Hematopoietic multipotent progenitor cell treated with erythropoietin and hydrocortisone succinate and interleukin-3 and kit ligand, for 15 days (in vitro differentiated cells): ENCODE results near the gene LYPD6.

Experiments used
- DNase-seq: peaks from one replicate; pipeline ENCODE4 v3.0.0-alpha.2; 2015; ENCODE audit warnings: low spot score

Gene LYPD6

GRCh38 chr2:149409506-149409905 lies 79.1 kb downstream of the LYPD6 start:
- DNase-seq: no peak

- no peak for DNase-seq
Measured at GRCh38 chr2:149410701-149411484, 80.5 kb downstream of the LYPD6 start.

- DNase-seq: no peak
Measured at GRCh38 chr2:149413487-149413886, 83.1 kb downstream of the LYPD6 start.

GRCh38 chr2:149415086-149415485 lies 84.7 kb downstream of the LYPD6 start:
- no peak for DNase-seq

GRCh38 chr2:149418065-149418464 lies 87.7 kb downstream of the LYPD6 start:
- no peak for DNase-seq

GRCh38 chr2:149420053-149420963 lies 89.9 kb downstream of the LYPD6 start:
- DNase-seq: no peak

GRCh38 chr2:149421791-149422190 lies 91.4 kb downstream of the LYPD6 start:
- no peak for DNase-seq

GRCh38 chr2:149422337-149422990 lies 92.1 kb downstream of the LYPD6 start:
- no peak for DNase-seq

- no peak for DNase-seq
Measured at GRCh38 chr2:149422991-149423338, 92.6 kb downstream of the LYPD6 start.

- no peak for DNase-seq
Measured at GRCh38 chr2:149423630-149424029, 93.2 kb downstream of the LYPD6 start.

- no peak for DNase-seq
Measured at GRCh38 chr2:149427387-149427786, 97.0 kb downstream of the LYPD6 start.

- no peak for DNase-seq
Measured at GRCh38 chr2:149428783-149429182, 98.4 kb downstream of the LYPD6 start.

- no peak for DNase-seq
Measured at GRCh38 chr2:149430743-149431736, 100.7 kb downstream of the LYPD6 start.

- DNase-seq: no peak
Measured at GRCh38 chr2:149438330-149438960, 108.1 kb downstream of the LYPD6 start.

GRCh38 chr2:149441255-149441654 lies 110.9 kb downstream of the LYPD6 start:
- DNase-seq: no peak

GRCh38 chr2:149442346-149442745 lies 112.0 kb downstream of the LYPD6 start:
- DNase-seq: no peak

- DNase-seq: no peak
Measured at GRCh38 chr2:149443150-149443549, 112.8 kb downstream of the LYPD6 start.

- no peak for DNase-seq
Measured at GRCh38 chr2:149446748-149447147, 116.4 kb downstream of the LYPD6 start.

- DNase-seq: no peak
Measured at GRCh38 chr2:149448315-149448714, 117.9 kb downstream of the LYPD6 start.

GRCh38 chr2:149449017-149449416 lies 118.6 kb downstream of the LYPD6 start:
- no peak for DNase-seq
